GM21515 (cell line): Measurements from ENCODE around the gene WHRN.

Experiments used
- ATAC-seq: cut with Tn5 transposase; IDR thresholded peaks from one replicate; pipeline ENCODE4 v1.9.1; 2021; ENCODE audit not compliant: unreplicated experiment

The WHRN gene

DNA sequence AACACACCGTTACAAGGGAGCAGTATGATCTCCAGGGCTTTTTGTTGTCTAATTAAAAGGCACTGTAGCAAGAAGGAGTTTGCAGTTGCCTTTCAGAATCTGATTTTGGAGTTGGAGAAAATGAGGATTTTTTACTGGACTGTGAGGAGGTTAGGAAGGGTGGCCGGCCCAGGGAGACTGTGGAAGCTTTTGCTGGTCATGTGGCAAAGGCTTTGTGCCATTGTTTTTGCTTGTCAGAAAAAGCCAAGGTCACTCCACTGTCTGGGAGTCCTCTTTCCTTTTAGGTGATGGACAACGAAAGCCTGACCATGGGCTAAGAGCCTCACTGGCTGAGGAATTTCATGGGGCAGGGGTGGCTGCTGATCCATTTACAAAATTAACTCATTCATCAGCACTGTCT lies 10.3 kb upstream of the WHRN start:
- ATAC-seq, result no peak

DNA sequence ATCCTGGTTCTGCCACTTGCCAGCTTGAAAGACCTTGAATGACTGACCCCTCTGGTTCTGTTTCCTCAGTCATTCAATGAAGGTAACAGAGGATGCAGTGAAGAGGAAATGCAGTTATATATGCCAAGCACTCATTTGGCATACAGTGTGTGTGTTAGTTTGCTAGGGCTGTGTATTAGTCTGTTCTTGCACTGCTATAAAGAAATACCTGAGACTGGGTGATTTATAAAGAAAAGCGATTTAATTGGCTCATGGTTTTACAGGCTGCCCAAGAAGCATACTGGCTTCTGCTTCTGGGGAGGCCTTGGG lies 8.6 kb upstream of the WHRN start:
- ATAC-seq, result no peak

DNA sequence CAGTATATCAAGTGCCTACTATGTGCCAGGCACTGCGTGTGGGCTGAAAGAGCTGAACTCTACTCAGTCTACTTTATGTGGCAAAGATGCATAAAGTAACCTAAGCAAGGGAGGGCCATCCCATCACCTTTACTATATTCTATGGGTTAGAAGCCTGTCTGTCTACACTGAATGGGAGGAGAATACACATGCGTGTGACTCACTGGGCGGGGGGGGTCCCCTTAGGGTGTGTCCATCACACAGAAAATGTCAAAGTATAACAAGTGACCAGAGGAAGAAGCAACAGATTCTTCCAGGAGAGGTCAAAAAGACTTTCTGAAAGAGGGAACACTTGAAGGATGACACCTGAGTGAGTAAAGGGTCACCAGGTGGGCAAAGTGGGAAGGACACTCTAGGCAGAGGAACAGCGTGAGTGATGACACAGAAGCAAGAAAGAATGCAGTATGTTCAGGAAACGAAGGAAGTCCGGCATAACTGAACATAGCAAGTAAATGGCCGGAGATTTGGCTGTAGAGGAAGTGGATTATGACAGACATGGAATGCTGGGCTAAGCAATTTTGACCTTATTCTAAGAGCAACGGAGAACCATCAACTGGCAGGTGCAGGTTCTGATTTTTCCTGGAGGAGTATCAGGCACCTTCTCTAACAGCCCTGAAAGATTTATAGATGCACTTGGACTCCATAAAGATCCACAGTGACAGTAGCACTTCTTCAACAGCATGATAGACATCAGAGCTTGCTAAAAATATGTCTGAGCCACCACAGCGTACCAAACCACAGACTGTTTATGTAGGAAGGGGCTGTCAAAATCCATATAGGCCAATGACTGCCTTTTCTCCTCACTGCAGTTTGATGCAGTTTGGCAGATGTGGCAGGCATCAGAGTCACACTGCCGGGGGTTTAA lies 8.0 kb upstream of the WHRN start:
- ATAC-seq, result no peak

DNA sequence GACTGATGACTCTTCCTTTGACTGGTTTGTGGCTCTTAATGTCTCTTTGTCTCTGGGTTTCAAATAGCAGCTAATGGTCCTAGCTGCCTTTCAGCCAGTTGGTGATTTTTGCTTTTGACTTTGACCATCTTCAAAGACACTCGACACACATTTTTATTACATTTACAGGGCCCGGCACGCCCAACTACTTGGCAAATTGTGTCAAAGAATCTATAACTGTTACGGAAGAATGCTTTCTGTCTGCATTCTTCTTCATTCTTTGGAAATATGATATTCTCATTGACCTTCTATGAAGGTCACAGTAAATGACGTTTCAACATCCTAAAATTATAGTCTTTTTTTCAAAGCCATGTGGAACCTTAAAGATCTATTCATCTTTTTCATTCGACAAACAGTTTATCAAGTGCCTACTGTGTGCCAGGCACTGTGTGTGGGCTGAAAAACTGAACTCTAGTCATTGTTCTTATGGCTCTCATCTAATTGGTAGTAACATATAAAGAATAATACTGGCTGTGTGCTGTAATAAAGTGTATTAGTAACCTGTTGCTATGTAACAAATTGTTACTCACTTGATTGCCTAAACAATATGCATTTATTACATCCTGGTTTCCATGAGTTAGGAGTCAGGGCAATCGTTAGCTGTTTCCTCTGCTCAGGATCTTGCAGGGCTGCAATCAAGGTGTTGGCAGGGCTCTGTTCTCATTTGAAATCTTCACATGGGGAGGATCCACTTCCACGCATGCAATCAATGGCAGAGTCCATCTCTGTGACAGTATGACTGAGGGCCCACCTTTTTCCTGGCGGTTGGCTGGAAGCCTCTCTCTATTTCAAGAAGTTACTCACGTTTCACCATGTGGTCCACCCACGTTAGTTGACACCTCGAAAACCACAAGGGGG lies 7.0 kb upstream of the WHRN start:
- no peak for ATAC-seq

DNA sequence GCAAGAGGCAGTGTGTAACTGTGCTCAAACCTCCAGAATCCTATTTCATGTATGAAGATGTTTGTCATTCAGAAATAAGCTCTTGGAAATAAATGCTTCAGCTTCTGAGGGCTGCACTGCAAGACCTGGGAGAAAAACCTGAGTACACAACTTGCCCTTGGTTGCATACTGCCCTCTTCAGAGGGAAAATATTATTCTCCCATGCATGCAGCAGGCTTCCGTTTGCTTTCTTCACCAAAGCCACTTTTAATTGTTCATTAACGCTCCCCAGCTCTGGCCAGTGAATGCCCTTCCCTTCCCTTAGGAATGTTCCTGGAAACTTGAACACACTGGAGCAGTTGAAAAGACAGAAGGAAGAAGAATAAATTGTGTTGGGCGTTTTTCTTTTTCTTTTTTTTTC lies 2.5 kb upstream of the WHRN start:
- ATAC-seq, result no peak

DNA sequence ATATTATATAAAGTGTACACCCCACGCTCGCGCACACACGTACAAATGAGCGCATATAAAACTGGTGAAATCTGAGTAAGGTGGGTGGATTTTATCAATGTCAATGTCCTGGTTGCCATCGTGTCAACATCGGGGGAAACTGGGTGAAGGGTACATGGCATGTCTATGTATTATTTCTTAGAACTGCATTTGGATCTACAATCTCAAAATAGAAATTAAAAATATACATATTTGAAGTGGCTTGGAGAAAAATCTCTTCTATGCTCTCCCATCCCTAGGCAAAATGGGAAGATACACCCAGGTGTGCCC lies 763 bp upstream of the WHRN start:
- no peak for ATAC-seq

DNA sequence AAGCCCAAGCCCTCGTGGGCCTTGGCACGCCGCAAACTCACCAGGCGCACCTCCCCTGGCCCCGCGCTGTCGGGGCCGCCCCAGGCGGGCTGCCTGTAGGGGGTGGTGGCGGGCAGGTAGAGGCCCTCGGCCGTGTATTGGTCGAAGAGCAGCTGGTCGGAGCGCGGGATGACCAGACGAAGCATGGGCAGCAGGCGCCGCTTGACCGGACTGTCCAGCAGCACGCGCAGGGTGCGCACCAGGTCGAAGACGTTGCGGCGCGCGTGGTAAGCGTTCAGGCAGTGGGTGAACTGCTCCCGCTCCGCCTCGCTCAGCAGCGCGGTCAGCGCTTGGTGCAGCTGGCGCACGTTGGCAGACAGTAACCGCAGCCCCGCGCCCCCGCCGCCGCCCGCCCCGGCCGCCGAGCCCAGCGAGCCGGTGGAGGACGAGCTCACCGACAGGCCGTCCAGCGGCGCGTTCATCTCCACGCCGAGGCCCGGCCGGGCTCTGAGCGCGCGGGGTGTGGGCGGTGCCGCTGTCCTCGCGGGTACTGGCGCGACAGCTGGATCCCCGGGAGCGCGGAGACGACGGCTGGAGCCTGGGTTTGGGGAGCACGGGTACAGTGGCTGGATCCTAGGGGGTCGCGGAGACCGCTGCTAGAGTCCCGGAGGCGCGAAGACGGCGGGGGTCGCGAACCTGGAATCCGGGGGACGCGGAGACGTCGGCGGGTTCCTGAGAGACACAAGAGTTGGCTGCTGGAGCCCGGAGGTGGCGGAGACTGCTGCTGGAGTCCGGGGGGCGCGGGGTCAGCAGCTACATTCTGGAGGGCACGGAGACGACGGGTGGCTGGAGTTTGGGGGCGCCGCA lies 709 bp downstream of the WHRN start:
- ATAC-seq, result no peak

DNA sequence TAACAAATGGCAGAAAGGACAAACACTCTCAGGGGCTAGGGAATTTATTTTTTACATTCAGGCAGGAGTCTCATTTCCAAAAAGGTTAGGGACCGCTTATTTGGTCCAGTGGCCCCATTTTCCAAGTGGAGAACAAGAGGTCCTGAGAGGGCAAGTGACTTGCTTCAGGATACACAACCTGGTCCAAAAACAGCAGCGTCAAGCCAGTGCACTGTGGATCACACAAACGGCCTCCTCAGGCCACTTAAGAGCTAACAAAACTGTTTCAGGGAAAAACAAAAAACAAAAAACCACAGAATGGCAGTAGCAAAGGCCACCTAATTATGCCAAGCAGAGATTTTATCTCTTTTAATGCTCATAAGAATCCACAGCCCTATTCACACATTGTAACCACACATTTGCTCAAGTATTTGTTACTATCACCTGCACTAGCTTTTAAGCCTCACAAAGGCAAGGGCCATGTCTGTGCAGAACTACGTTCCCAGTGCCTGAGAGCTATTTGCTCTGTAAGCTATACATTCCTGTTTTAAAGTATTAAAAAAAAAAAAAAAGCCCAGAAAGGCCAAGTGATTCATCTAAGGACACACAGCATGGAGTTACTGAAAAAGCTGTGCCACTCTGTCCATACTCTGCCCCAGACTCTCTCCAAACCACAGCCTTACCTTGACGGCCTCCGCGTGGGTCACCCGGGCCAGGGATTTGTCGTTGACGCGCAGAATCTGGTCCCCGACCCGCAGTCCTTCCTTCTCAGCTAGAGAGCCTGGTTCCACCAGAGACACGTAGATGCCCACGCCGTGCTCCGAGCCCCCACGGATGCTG lies 1.5 kb downstream of the WHRN start:
- no peak for ATAC-seq

DNA sequence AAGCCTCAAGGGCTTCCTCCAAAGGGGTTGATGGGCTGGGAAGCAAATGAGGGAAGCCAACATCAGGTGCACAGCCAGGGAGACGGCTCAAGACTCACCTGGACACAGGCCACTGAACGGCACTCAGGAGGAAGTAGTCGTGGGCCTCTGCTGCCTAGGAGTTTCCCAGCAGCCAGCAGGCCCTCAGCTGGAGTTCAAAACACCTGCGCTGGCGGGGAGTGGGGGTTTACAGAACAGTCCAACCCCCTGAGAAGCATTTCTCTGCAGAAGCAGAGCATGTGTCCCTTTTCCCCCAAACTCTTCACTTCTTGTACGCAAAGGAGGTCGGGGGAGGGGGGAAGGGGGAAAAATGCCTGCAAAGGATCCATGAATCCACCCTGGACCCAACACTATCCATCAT lies 2.3 kb downstream of the WHRN start:
- no peak for ATAC-seq

DNA sequence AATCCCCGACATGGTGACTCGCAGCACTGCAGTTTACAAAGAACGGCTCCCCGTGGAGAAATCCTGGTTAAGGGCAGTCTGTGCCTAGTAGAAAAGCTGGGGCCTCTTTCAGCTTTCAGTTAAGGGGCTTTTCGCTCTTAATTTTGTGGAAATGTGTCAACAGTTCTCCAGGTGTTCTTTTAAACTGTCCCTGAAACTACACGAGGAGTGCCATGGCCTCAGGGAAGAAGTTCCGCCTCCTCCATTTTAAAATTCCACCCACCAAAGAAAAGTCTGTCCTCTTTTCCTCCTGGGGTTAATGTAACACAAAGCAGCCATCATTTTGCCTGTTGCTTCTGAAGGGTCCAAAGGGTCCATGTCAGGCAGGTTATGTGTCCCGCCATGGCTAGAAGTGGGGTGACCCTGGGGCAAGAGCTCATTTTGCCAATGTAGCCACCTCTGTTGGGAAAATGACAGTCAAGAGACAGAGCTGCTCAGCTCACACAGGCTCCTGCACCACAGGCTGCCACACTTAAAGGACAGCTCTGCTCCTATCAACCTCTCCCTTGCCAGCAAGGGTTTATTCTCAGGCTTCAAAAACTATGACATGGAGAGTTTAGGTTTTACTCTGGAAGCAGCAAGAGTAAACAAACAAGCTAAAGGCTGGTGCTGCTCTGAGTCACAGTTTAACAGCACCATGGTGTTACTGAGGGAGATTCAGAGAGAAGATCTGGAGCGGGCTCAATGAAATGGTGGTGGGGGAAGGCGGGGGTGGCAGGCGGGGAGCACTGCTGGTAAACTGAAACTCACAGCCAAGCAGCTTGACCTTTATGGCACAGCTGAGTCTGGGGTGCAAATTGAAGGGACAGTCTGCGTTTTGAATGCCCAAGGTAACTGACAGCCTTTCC lies 3.2 kb downstream of the WHRN start:
- no peak for ATAC-seq

DNA sequence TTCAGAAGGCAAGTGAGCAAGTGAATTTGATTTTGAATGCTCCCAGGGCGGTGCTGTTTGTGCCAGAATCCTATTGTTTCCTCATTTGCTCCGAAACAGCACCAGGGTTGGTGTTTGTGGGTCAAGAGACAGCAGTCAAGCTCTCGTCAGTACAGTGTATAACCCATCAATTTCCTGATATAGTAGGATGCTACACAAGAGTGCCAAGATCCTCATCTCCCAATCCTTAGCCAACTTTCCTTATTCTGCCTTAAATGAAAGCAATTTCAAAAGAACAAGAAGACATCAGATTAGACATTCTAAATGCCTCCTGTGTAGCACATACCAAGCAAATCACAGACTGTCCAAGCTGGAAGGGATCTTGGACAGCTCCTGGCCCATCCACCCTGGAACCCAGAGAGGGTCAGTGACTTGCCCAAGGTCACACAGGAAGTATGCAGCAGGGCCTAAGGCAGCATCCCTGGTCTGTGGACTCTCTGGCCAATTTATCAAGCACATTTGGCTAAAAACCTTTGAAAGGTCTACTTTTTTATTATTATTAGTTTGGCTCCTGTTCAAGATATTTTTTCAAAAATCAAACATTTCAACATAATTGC lies 4.5 kb downstream of the WHRN start:
- no peak for ATAC-seq

DNA sequence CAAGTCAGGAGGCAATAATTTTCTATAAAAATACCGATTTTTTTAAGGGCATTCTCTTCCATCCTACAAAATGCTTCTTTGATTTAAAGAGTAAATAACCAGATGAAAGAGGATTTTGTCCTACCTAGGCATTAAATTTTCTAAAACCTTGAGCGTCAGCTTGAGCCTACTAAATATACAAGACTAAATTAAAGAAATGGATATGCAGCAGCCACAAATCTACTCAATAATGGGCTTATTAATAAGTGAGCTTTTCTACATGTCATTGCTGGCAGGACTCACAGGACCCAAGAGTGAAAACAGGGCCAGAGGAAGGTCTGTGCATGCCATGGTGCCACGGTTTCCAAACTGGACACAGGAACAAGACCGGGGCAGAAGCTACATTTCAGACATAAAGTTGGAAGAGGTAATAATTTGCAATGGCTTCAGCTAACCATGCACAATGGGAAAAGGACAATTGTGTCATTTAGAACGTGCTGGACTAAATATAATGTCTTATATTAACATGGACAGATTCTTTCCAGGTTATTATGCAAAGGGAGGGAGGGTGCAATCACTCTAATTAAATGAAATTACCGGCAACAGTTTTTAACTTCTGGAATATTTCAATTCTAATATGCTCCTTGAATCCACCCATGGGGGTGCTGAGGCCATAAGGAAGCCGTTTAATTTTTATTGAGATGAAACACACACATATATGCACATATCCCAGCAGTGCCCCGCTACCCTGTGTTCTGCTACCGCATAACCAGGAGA lies 5.2 kb downstream of the WHRN start:
- ATAC-seq, result no peak

DNA sequence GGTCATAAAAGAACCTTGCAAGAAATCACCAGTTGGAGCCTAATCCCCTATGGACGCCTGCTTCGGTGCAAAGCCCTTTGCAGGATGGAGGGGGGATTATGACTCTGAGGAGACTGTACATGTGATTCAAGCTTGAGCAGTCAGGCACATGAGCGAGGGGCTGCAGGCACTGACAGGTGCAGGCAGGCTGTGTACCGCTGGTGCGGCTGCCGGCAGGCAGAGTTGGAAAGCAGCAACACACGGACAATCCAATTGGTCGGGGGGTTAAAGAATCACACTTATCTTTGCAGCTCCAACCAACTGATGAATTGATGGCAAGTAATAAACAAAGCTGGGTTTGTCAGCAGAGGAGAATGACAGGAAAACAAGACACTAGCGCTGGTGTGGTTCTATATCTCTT lies 5.7 kb downstream of the WHRN start:
- ATAC-seq, result no peak

DNA sequence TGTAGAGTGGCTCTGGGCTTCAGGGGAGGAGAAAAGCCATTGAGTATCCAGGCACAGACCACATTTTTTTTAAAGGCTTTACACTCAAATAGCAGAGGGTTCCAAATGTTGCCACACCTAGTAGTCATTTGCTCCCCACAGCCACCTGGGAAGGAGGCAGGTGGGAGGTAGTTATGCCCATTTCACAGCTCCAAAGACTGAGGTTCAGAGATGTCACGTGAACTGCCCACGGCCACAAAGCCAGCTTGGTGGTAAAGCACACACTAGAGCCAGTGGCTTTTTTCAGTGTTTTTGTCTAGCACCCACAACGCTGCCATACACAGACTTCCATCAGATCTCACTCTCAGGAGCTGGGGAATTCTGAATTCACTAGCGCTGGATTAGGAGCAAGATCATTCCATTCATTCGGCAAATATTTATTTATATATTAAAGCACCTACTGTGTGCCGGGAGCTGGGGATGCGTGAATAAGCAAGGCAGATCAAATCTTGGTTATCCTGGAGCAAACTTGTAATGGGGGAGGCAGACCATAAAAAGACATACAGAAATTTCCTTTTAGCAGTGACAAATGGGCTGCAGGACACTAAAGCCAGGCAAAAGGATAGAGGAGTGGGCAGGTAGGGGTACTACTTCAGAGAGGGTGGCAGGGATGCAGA lies 7.4 kb downstream of the WHRN start:
- ATAC-seq, result no peak

DNA sequence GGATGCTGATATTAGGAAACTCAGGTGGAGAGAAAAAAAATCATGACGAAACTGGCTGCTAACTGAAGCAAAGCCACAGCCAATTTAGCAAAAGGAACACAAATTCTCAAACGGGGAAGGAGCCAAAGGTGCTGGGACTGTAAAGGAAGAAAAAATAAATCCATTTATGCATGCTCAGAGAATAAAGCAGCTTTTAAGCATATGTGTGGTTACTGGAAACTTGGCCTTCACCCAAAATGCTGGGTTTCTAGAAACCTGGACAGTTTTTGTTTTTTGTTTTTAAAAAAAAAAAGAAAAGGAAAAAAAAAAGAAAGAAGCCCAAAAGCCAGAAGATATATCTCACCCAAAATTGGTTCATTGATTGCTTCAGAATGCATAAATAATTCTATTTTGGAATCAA lies 8.0 kb downstream of the WHRN start:
- no peak for ATAC-seq

DNA sequence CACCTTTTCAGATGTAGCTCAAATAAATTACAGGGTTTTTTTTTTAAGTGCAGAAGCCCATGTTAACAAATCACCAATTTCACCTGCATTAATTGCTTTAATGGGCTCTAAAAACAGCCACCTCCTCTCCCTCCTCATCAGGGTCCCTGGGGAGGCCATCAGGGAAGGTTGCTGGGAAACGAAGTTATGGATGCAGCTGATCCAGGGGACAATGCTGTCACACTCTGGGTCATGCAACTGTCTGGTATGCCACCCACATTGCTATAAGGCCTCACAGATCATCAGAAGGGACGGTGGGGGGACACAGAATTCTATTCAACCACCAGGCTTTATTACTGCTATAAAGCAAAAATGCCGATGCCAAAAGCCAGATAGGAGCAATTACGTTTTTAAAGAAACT lies 9.3 kb downstream of the WHRN start:
- ATAC-seq, result no peak

DNA sequence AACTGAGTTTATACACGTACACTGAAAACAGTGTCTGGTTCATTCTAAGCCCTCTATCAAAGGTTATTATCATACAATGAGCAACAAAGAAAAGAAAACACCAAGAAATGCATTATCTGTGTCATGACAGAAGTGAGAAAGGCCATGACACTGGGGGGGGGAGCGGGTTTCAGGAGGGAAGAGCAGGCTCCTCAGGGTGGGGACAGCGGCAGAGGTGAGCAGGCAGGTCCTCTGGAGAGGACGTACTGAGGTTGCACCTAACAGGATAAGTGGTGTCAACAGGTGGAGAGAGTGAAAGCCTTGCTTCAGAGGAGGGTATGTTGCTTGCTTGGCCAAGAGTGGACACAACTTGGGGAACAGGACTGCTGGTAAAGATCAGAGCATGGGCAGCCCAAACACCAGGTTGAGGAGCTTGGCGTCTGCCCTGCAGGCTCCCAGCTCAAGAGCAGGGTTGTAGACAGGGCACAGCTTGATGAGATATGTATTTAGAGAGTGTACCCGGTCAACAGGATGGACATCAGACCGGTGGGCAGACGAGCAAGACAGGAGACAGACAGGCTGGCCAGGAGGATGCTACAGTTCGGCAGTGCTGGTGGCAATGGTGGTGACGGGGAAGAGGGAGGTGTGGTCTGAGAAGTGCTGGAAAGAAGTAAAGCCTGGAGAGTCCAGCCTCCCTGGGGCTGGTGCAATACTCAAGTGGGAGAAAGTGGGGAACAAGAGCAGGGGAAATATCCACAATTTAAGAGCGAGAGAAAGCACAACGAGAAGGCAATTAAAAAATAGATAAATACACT lies 10.3 kb downstream of the WHRN start:
- no peak for ATAC-seq
